ENCODE results near the gene RBPJL. TPM values are rescaled to one million over a fixed set of nuclear protein-coding genes. Genes with fewer than 3 reads are reported as not detected.
A peak's percentile ranks its signal among the peaks of the same experiment; 100 is the strongest.

Gene RBPJL
- total and polyA plus RNA-seq, 2 of the 13 experiments (the other 11 are each of a cell fraction or from before 2014, with no cell fraction given) = not detected

DNA sequence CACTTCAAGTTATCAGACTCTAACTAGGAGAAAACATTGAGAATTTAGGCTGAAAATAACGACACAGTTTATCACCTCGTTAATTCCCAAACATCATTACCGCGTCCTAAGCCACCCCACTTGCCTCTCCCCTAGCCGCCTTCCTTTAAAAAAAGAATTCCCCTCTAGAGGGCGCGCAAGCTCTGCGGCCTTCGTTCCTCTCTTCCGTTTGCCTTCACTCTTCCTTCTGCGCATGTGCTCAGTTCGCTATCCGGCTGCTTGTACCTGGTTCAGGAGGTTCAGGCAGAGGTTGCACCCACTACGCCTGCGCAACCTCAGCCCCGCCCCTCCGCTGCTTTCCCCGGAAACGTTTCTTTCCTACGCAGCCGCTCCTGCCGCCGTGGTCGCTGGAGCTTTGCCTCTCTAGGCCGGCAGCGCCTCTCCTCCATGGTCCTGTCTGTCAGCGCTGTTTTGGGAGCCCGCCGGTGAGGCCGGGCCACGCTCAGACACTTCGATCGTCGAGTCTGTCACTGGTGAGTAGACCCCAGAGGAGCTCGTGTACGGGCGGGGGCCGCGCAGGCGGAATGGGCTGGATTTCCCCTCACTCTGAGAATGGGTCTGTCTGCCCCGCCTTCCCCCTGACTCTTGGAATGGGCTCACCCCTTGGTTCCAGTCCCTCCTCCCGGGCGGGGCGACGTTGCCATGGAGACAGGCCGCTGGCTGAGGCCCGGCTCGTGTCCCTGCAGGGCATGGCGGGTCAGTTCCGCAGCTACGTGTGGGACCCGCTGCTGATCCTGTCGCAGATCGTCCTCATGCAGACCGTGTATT is 56.4 kb downstream of the RBPJL start, which contains the start of gene SYS1 (continued):
- TF ChIP-seq, protein P1, sequence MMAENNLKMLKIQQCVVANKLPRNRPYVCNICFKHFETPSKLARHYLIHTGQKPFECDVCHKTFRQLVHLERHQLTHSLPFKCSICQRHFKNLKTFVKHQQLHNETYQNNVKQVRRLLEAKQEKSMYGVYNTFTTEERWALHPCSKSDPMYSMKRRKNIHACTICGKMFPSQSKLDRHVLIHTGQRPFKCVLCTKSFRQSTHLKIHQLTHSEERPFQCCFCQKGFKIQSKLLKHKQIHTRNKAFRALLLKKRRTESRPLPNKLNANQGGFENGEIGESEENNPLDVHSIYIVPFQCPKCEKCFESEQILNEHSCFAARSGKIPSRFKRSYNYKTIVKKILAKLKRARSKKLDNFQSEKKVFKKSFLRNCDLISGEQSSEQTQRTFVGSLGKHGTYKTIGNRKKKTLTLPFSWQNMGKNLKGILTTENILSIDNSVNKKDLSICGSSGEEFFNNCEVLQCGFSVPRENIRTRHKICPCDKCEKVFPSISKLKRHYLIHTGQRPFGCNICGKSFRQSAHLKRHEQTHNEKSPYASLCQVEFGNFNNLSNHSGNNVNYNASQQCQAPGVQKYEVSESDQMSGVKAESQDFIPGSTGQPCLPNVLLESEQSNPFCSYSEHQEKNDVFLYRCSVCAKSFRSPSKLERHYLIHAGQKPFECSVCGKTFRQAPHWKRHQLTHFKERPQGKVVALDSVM (CRISPR knock-in tag; IDR thresholded peaks at IDR 0.05) = peak; percentile 42
- TF ChIP-seq, protein P2, sequence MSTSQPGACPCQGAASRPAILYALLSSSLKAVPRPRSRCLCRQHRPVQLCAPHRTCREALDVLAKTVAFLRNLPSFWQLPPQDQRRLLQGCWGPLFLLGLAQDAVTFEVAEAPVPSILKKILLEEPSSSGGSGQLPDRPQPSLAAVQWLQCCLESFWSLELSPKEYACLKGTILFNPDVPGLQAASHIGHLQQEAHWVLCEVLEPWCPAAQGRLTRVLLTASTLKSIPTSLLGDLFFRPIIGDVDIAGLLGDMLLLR (CRISPR knock-in tag; IDR thresholded peaks at IDR 0.05) = peak; percentile 95; the same call in 1 of the 2 replicates
- TF ChIP-seq, protein P3, sequence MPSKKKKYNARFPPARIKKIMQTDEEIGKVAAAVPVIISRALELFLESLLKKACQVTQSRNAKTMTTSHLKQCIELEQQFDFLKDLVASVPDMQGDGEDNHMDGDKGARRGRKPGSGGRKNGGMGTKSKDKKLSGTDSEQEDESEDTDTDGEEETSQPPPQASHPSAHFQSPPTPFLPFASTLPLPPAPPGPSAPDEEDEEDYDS (CRISPR knock-in tag; IDR thresholded peaks at IDR 0.05) = peak; percentile 77
- peak; percentile 97 for TF ChIP-seq YEATS4 (CRISPR knock-in tag; IDR thresholded peaks at IDR 0.05; ENCODE audit: borderline replicate concordance)
- no peak; the same call in 1 of the 2 replicates for TF ChIP-seq SNAI1 (CRISPR knock-in tag; IDR thresholded peaks at IDR 0.05; ENCODE audit: borderline replicate concordance)
- peak; percentile 98; the same call in 1 of the 2 replicates for TF ChIP-seq ZNF607 (CRISPR knock-in tag; IDR thresholded peaks at IDR 0.05; ENCODE audit: borderline replicate concordance)
- TF ChIP-seq ARNT (IDR thresholded peaks at IDR 0.05) = no peak
- TF ChIP-seq ZNF326 (CRISPR knock-in tag; IDR thresholded peaks at IDR 0.05; ENCODE audit: borderline replicate concordance) = no peak; the same call in 1 of the 2 replicates
- TF ChIP-seq KDM6A (CRISPR knock-in tag; IDR thresholded peaks at IDR 0.05; ENCODE audit: low read depth) = 0 out of 2 replicates have a peak, but pooled peaks have one; percentile 25
- peak; percentile 56 for TF ChIP-seq ZMYM3 (CRISPR knock-in tag; IDR thresholded peaks at IDR 0.05)
- TF ChIP-seq ATF1 (CRISPR knock-in tag; IDR thresholded peaks at IDR 0.05) = no peak; the same call in none of the 2 replicates
- TF ChIP-seq SOX6 (IDR thresholded peaks at IDR 0.05) = no peak
- peak; percentile 87 for TF ChIP-seq SOX6 (CRISPR knock-in tag; IDR thresholded peaks at IDR 0.05)
- peak; percentile 99 for TF ChIP-seq ZNF34 (CRISPR knock-in tag; IDR thresholded peaks at IDR 0.05; ENCODE audit: borderline replicate concordance)
- peak; percentile 94 for TF ChIP-seq MAZ (IDR thresholded peaks at IDR 0.05; ENCODE audit: borderline replicate concordance, low read depth, low read length)
- TF ChIP-seq MAZ (CRISPR knock-in tag; IDR thresholded peaks at IDR 0.05; ENCODE audit: low read depth) = peak; percentile 97
- peak; percentile 47; the same call in 1 of the 2 replicates for TF ChIP-seq SOX13 (IDR thresholded peaks at IDR 0.05)
- TF ChIP-seq SOX13 (CRISPR knock-in tag; conservative IDR thresholded peaks at IDR 0.05 in 1 of 2, IDR thresholded peaks at IDR 0.05 in 1 of 2) = peak in 1 of 2 experiments; percentile 53; a peak in 1 of 4 replicates
- peak; percentile 98 for TF ChIP-seq FIP1L1 (IDR thresholded peaks at IDR 0.05; ENCODE audit: borderline replicate concordance, insufficient read depth, low read depth, low read length)
- TF ChIP-seq, protein P4, sequence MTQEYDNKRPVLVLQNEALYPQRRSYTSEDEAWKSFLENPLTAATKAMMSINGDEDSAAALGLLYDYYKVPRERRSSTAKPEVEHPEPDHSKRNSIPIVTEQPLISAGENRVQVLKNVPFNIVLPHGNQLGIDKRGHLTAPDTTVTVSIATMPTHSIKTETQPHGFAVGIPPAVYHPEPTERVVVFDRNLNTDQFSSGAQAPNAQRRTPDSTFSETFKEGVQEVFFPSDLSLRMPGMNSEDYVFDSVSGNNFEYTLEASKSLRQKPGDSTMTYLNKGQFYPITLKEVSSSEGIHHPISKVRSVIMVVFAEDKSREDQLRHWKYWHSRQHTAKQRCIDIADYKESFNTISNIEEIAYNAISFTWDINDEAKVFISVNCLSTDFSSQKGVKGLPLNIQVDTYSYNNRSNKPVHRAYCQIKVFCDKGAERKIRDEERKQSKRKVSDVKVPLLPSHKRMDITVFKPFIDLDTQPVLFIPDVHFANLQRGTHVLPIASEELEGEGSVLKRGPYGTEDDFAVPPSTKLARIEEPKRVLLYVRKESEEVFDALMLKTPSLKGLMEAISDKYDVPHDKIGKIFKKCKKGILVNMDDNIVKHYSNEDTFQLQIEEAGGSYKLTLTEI (CRISPR knock-in tag; conservative IDR thresholded peaks at IDR 0.05) = no peak
- TF ChIP-seq, protein P5, sequence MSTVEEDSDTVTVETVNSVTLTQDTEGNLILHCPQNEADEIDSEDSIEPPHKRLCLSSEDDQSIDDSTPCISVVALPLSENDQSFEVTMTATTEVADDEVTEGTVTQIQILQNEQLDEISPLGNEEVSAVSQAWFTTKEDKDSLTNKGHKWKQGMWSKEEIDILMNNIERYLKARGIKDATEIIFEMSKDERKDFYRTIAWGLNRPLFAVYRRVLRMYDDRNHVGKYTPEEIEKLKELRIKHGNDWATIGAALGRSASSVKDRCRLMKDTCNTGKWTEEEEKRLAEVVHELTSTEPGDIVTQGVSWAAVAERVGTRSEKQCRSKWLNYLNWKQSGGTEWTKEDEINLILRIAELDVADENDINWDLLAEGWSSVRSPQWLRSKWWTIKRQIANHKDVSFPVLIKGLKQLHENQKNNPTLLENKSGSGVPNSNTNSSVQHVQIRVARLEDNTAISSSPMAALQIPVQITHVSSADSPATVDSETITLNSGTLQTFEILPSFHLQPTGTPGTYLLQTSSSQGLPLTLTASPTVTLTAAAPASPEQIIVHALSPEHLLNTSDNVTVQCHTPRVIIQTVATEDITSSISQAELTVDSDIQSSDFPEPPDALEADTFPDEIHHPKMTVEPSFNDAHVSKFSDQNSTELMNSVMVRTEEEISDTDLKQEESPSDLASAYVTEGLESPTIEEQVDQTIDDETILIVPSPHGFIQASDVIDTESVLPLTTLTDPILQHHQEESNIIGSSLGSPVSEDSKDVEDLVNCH (CRISPR knock-in tag; IDR thresholded peaks at IDR 0.05) = peak; percentile 63; the same call in 1 of the 2 replicates
- TF ChIP-seq ZBTB38 (CRISPR knock-in tag; IDR thresholded peaks at IDR 0.05) = peak; percentile 44
- TF ChIP-seq NFYB (CRISPR knock-in tag; IDR thresholded peaks at IDR 0.05) = peak; percentile 59

Measured in HepG2 (cell line).